BLaER1 treated with 17β-estradiol and CSF1 and Interleukin-3, amounts not matched to agents 10 nM and 100 nM (cell line): ENCODE data around the gene SLC25A22.

Experiments
- H3K27ac ChIP-seq, 11 experiments: shearing (Covaris generic); formaldehyde crosslinking; 2 replicates each; pipeline ENCODE4 v1.8.1; 2022
- H3K27me3 ChIP-seq, 11 experiments: shearing (Covaris generic); formaldehyde crosslinking; 2 replicates each; pipeline ENCODE4 v1.8.1; 2022
- H3K36me3 ChIP-seq, 11 experiments: shearing (Covaris generic); formaldehyde crosslinking; 2 replicates each; pipeline ENCODE4 v1.8.1; 2022
- H3K4me1 ChIP-seq, 10 experiments: shearing (Covaris generic); formaldehyde crosslinking; 2 replicates each; pipeline ENCODE4 v1.8.1; 2022
- H3K4me2 ChIP-seq, 11 experiments: shearing (Covaris generic); formaldehyde crosslinking; 2 replicates each; pipeline ENCODE4 v1.8.1; 2022
- H3K4me3 ChIP-seq, 10 experiments: shearing (Covaris generic); formaldehyde crosslinking; 2 replicates each; pipeline ENCODE4 v1.8.1; 2022
- H3K9ac ChIP-seq, 11 experiments: shearing (Covaris generic); formaldehyde crosslinking; 2 replicates each; pipeline ENCODE4 v1.8.1; 2022
- H3K9me3 ChIP-seq, 11 experiments: shearing (Covaris generic); formaldehyde crosslinking; replicated peaks in 1 of 11; 2 replicates each; pipeline ENCODE4 v1.8.1; 2022
- H4K20me1 ChIP-seq, 11 experiments: shearing (Covaris generic); formaldehyde crosslinking; 2 replicates each; pipeline ENCODE4 v1.8.1; 2022
- Cebpa-rat ChIP-seq, 11 experiments: shearing (Covaris generic); IDR thresholded peaks; 2 replicates each; pipeline ENCODE4 v1.8.1; 2022

Gene SLC25A22

GRCh38 chr11:815675-816432 is 17.8 kb upstream of the SLC25A22 start:
- Histone ChIP-seq H3K27ac (no peak overlapping the region), H3K36me3 (peaks cover 37 to 57% (median 52%) of the 10 kb centered on the region in 11 experiments), H4K20me1 (peaks cover 32 to 92% (median 69%) of the 10 kb centered on the region in 11 experiments; a peak in 21 of 22 replicates), H3K27me3 (no peaks in the 10 kb centered on the region), H3K9me3 (no peaks in the 10 kb centered on the region), H3K4me1 (peaks cover 35 to 48% (median 45%) of the 10 kb centered on the region in 10 experiments), H3K4me2 (no peak overlapping the region), H3K9ac (0 out of 22 replicates have a peak overlapping the region, but pooled peaks of 2 of the 11 experiments have one; percentile 13 to 15), H3K4me3 (no peak overlapping the region)
- no peak for TF ChIP-seq Cebpa-rat (IDR thresholded peaks at IDR 0.05)

DNA sequence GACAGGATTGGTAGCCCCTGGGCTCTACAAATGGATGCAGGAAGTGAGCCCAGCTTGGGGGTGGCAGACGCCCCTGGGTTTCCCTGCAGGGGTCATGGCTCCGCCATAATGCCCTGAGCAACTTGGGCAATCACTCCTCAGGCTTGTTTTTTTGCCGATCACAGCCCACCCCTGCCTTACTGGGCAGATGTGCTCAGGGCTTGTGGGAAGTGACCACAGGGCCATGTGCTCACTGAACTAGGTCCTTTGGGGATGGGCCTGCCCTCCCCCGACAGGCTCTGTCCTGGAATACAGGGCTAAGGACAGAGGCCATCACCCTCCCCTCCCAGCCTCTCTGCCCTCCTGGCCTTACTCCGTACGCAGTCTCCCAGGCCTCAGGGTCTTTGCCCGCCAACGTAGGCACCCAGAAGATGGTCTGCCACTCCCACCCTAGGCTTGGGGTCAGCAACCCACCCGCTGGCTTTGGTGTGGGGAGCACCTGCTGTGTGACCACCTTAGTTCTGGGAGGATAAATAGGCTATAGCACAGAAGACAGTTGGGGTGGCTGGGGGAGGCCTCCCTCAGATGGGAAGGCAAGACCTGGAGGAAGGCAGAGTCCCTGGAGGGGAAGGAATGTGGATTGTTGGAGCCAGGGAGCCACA is 15.5 kb upstream of the SLC25A22 start:
- no peak for TF ChIP-seq Cebpa-rat (IDR thresholded peaks at IDR 0.05)
- peak overlapping the region in 7 of 11 experiments; percentile 6 to 99 (median 33); a peak in 6 of 22 replicates for H3K27ac ChIP-seq
- H3K36me3 ChIP-seq = peaks cover 38 to 64% (median 55%) of the 10 kb centered on the region in 11 experiments
- no peaks in the 10 kb centered on the region for H3K9me3 ChIP-seq
- peak overlapping the region in 6 of 11 experiments; percentile 88 to 99 (median 95); a peak in 7 of 22 replicates for H3K4me2 ChIP-seq
- peaks cover 24 to 37% (median 35%) of the 10 kb centered on the region in 10 experiments for H3K4me1 ChIP-seq
- H3K27me3 ChIP-seq = no peaks in the 10 kb centered on the region
- H3K4me3 ChIP-seq = no peak overlapping the region
- H4K20me1 ChIP-seq = peaks cover 33 to 83% (median 68%) of the 10 kb centered on the region in 11 experiments; a peak in 21 of 22 replicates
- H3K9ac ChIP-seq = peak overlapping the region in 10 of 11 experiments; percentile 47 to 100 (median 98); a peak in 15 of 22 replicates

DNA sequence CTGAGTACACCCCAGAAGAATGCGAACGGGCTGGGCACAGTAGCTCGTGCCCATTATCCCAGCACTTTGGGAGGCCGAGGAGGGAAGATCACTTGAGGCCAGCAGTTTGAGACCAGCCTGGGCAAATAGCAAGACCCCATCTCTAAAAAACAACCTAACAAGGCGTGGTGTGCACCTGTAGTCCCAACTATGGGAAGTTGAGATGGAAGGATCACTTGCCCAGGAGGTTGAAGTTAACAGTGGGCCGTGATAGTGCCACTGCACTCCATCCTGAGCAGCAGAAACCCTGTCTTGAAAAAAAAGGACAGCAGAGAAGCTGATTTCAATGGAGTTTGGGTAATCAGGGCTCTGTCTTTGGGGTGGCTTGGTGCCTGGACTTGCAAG is 15.0 kb upstream of the SLC25A22 start:
- Histone ChIP-seq H3K27me3 (no peaks in the 10 kb centered on the region), H3K27ac (peak overlapping the region in 7 of 11 experiments; percentile 6 to 99 (median 33); a peak in 7 of 22 replicates)

GRCh38 chr11:812390-812789 is 14.3 kb upstream of the SLC25A22 start:
- Histone ChIP-seq H3K9ac (peak overlapping the region; percentile 94 to 100 (median 98); a peak in 20 of 22 replicates), H3K4me3 (peak overlapping the region in 9 of 10 experiments; percentile 21 to 100 (median 98); a peak in 14 of 20 replicates), H4K20me1 (peaks cover 33 to 71% (median 64%) of the 10 kb centered on the region in 11 experiments; a peak in 21 of 22 replicates), H3K27me3 (no peaks in the 10 kb centered on the region), H3K4me1 (peaks cover 30 to 47% (median 45%) of the 10 kb centered on the region in 10 experiments), H3K4me2 (peak overlapping the region; percentile 88 to 99 (median 95)), H3K9me3 (no peaks in the 10 kb centered on the region), H3K36me3 (peaks cover 38 to 64% (median 55%) of the 10 kb centered on the region in 11 experiments), H3K27ac (peak overlapping the region in 10 of 11 experiments; percentile 23 to 99 (median 96); a peak in 14 of 22 replicates)
- no peak for TF ChIP-seq Cebpa-rat (IDR thresholded peaks at IDR 0.05)

More for the DNA sequence above, 15.0 kb upstream of the SLC25A22 start:
- Histone ChIP-seq H3K4me2 (peak overlapping the region in 9 of 11 experiments; percentile 88 to 99 (median 95); a peak in 12 of 22 replicates), H4K20me1 (peaks cover 33 to 78% (median 66%) of the 10 kb centered on the region in 11 experiments; a peak in 21 of 22 replicates), H3K9ac (peak overlapping the region in 10 of 11 experiments; percentile 47 to 100 (median 98); a peak in 17 of 22 replicates), H3K36me3 (peaks cover 38 to 64% (median 55%) of the 10 kb centered on the region in 11 experiments), H3K4me3 (0 out of 20 replicates have a peak overlapping the region, but pooled peaks of 1 of the 10 experiments have one; percentile 88), H3K4me1 (peaks cover 29 to 40% (median 38%) of the 10 kb centered on the region in 10 experiments), H3K9me3 (no peaks in the 10 kb centered on the region)
- no peak for TF ChIP-seq Cebpa-rat (IDR thresholded peaks at IDR 0.05)

- peaks cover 33 to 68% (median 64%) of the 10 kb centered on the region in 11 experiments; a peak in 21 of 22 replicates for H4K20me1 ChIP-seq
- H3K9ac ChIP-seq = peak overlapping the region; percentile 94 to 100 (median 98)
- peak overlapping the region; percentile 88 to 100 (median 98) for H3K4me3 ChIP-seq
- no peaks in the 10 kb centered on the region for H3K9me3 ChIP-seq
- H3K4me1 ChIP-seq = peaks cover 30 to 50% (median 47%) of the 10 kb centered on the region in 10 experiments
- no peaks in the 10 kb centered on the region for H3K27me3 ChIP-seq
- H3K4me2 ChIP-seq = peak overlapping the region; percentile 88 to 99 (median 95)
- peaks cover 38 to 64% (median 55%) of the 10 kb centered on the region in 11 experiments for H3K36me3 ChIP-seq
- TF ChIP-seq Cebpa-rat (IDR thresholded peaks at IDR 0.05) = no peak
- peak overlapping the region; percentile 31 to 99 (median 96); a peak in 20 of 22 replicates for H3K27ac ChIP-seq
Observed at GRCh38 chr11:811446-812245, 13.6 kb upstream of the SLC25A22 start.

DNA sequence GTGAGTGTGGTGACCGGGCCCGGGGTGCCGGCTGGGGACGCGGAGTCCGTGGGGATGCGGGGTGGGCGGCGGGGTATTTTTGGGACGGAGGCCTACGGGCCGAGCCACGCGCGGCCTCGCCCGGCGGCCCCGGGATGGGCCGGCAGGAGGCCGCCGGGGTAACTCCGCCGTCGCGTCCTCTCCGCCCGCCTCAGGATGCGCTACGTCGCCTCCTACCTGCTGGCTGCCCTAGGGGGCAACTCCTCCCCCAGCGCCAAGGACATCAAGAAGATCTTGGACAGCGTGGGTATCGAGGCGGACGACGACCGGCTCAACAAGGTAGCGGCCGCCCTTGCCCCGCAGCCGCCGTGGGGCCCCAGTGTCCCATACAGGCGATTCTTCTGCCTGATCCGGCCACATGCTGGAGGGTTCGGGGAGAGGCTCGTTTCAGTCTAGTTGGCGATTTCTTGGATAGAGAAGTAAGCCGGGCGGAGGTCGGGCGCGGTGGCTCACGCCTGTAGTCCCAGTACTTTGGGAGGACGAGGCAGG is 12.0 kb upstream of the SLC25A22 start:
- peak overlapping the region; percentile 88 to 99 (median 95) for H3K4me2 ChIP-seq
- H3K27ac ChIP-seq = peak overlapping the region; percentile 94 to 99 (median 97)
- H3K4me3 ChIP-seq = peak overlapping the region; percentile 88 to 100 (median 98)
- TF ChIP-seq Cebpa-rat (IDR thresholded peaks at IDR 0.05) = no peak
- no peaks in the 10 kb centered on the region for H3K27me3 ChIP-seq
- H3K9ac ChIP-seq = peak overlapping the region; percentile 94 to 100 (median 98)
- peaks cover 33 to 53% (median 51%) of the 10 kb centered on the region in 11 experiments; a peak in 21 of 22 replicates for H4K20me1 ChIP-seq
- H3K9me3 ChIP-seq = no peaks in the 10 kb centered on the region
- peaks cover 35 to 50% (median 45%) of the 10 kb centered on the region in 11 experiments for H3K36me3 ChIP-seq
- peaks cover 41 to 64% (median 58%) of the 10 kb centered on the region in 10 experiments for H3K4me1 ChIP-seq

DNA sequence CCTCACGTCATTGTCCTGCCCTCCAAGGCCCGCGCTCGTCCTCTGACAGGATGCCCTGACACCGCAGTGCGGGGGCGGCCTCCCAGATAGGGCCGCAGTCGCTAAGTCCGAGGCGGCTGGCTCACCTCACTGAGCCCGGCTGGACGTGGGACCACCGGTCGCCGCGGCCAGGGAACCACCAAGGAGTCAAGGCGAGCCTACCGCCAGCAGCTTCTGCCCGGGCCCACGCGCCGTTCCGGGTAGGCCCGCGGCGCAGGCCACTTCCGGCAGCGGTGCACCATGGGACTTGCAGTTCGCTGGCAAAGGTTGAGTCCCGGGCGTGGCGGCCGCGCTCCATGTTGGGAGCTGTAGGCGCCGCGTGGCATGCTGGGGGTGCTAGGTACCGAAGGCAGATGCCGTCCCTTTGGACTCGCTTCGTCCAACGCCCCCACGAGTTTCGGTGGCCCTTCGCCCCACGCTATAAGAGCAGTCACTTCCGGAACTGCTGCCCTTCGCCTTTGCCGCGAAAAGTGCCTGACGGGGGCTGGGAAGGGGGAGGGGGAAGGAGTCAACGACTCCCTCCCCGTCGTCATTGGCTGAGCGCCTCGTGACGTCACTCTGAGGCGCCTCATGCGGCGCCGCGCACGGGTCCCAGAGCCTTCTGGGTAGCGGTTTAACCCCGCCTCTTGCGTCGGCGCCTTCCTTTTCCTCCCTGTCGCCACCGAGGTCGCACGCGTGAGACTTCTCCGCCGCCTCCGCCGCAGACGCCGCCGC is 11.4 kb upstream of the SLC25A22 start, which contains the start of gene RPLP2:
Gene RPLP2 (plus strand): TSS at position 681 of the 753 bp plus-strand sequence. CDS start 268 bp downstream, outside the sequence.
- Histone ChIP-seq H3K4me3 (peak within 1 kb of the TSS; percentile 88 to 100 (median 98)), H3K4me1 (peaks cover 45 to 68% (median 62%) of the 10 kb centered on the region in 10 experiments), H3K27ac (peak within 1 kb of the TSS; percentile 94 to 99 (median 97)), H3K27me3 (no peaks in the 10 kb centered on the region), H3K9me3 (no peaks in the 10 kb centered on the region), H3K9ac (peak within 1 kb of the TSS; percentile 94 to 100 (median 98)), H3K4me2 (peak within 1 kb of the TSS; percentile 89 to 100 (median 98)), H4K20me1 (peaks cover 33 to 51% (median 48%) of the 10 kb centered on the region in 11 experiments; a peak in 21 of 22 replicates), H3K36me3 (peaks cover 33 to 44% (median 39%) of the 10 kb centered on the region in 11 experiments)
- no peak for TF ChIP-seq Cebpa-rat (IDR thresholded peaks at IDR 0.05)
